ENCODE results near the gene LMX1B. TPM values are rescaled to one million over a fixed set of nuclear protein-coding genes. Genes with fewer than 3 reads are reported as not detected.

The LMX1B gene
- total RNA-seq, 2 donors from 2014 or later = not detected

DNA sequence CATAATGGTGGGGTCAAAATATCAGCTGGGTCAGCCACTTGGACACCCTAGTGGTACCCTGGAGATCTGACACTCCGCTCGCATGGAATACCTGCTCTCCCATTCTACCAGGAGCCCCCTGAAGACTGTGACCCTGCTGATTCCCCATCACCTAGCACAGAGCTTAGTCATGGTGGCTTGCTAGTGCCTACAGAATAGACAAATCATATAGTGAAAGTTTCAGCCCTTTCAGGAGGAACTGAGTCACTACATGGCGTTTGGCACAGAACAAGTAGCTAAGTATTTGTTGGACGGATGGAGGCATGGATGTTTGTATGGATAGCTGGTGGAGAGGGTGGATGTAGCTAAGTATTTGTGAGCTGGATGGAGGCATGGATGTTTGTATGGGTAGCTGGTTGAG, 65.3 kb downstream of the LMX1B start:
- Mint-ChIP-seq H3K9me3 (no peaks in the 10 kb centered on the region), H3K36me3 (ENCODE audit: insufficient read depth in 2 of 2) (peaks cover 0 to 2% of the 10 kb centered on the region in 2 donors), H3K4me1 (ENCODE audit: low read depth) (peaks cover 29% of the 10 kb centered on the region), H3K27me3 (ENCODE audit: low read depth) (peaks cover 86% of the 10 kb centered on the region), H3K4me3 (no peak overlapping the region), H3K27ac (no peak overlapping the region)
- DNase-seq = peak; percentile 15 to 16
- ATAC-seq (replicated peaks in 1 of 2) = peak; percentile 84 to 86

DNA sequence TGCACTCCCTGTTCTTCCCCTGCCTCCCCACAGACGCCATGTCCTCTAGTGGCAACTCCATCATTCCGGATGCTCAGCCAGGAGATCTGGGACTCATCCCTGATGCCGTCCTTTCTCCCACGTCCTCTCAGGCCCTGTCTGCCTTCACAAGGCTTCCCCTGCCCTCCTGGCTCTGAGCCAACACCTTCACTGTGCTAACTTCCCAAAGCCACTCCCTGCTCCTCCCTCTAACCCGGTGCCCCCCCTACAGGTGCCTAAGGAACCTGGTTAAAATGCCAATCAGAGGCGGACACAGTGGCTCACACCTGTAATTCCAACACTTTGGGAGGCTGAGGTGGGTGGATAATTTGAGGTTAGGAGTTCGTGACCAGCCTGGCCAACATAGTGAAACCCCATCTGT, 67.6 kb downstream of the LMX1B start:
- Mint-ChIP-seq H3K36me3 (ENCODE audit: insufficient read depth in 2 of 2) (no peaks in the 10 kb centered on the region), H3K27me3 (ENCODE audit: low read depth) (peaks cover 88% of the 10 kb centered on the region), H3K4me1 (ENCODE audit: low read depth) (peaks cover 24% of the 10 kb centered on the region), H3K9me3 (no peaks in the 10 kb centered on the region), H3K27ac (no peak overlapping the region), H3K4me3 (no peak overlapping the region)
- no peak for DNase-seq
- ATAC-seq (replicated peaks in 1 of 2) = no peak

- no peaks in the 10 kb centered on the region for H3K9me3 Mint-ChIP-seq
- H3K27ac Mint-ChIP-seq = no peak overlapping the region
- peaks cover 84% of the 10 kb centered on the region for H3K27me3 Mint-ChIP-seq (ENCODE audit: low read depth)
- ATAC-seq (replicated peaks in 1 of 2) (no peak), DNase-seq (no peak)
- peak overlapping the region in 1 of 2 donors; percentile 25 for H3K4me3 Mint-ChIP-seq
- no peaks in the 10 kb centered on the region for H3K36me3 Mint-ChIP-seq (ENCODE audit: insufficient read depth in 2 of 2)
- peaks cover 14% of the 10 kb centered on the region for H3K4me1 Mint-ChIP-seq (ENCODE audit: low read depth)
These were observed 68.5 kb downstream of the LMX1B start for GRCh38 chr9:126682113-126682810.

DNA sequence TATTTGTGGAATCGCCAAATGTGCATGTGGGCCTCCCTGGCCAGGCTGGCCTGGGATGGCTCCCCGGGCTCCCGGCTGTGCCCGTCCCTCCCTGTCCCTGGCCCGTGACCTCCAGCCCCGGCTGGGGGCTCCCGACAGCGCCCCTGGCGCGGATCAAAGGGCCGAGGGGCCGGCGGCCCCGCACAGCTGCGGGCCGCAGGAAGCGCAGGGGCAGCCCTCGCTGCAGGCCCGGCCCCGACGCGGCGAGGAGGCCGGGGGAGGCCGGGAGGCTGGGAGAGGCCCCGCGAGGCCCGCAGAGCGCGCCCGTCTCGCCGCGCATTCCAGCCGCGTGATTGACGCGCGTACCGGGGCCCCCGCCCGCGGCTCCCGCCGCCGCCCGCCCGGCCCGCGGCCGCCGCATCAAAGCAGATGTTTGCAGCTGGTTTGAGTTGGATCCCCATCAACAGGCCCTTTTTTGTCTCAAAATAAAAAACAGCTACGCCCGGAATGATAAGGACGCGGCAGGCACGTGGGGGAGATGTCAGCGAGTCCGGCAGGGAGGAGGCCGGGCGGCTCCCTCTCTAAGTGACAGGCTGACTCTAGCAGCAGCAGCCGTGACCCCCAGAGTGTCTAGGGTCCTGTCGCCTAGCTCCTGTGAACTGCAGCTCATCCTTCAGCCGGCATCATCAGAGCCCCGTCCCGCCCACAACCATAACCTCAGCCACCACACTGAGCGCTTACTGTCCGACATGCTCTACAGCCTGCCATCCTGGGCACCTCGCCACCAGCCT, 69.4 kb downstream of the LMX1B start:
- no peaks in the 10 kb centered on the region for H3K36me3 Mint-ChIP-seq (ENCODE audit: insufficient read depth in 2 of 2)
- H3K4me3 Mint-ChIP-seq = peak overlapping the region; percentile 26 to 57
- no peak overlapping the region for H3K27ac Mint-ChIP-seq
- peaks cover 6% of the 10 kb centered on the region for H3K4me1 Mint-ChIP-seq (ENCODE audit: low read depth)
- DNase-seq (peak in 1 of 2 donors; percentile 18), ATAC-seq (replicated peaks in 1 of 2) (peak in 1 of 2 donors; percentile 26)
- H3K27me3 Mint-ChIP-seq (ENCODE audit: low read depth) = peaks cover 81% of the 10 kb centered on the region
- no peaks in the 10 kb centered on the region for H3K9me3 Mint-ChIP-seq

GRCh38 chr9:126683698-126684044, 69.9 kb downstream of the LMX1B start:
- H3K4me3 Mint-ChIP-seq = peak overlapping the region; percentile 26 to 57
- no peak overlapping the region for H3K27ac Mint-ChIP-seq
- no peaks in the 10 kb centered on the region for H3K9me3 Mint-ChIP-seq
- peaks cover 5% of the 10 kb centered on the region for H3K4me1 Mint-ChIP-seq (ENCODE audit: low read depth)
- DNase-seq (no peak), ATAC-seq (replicated peaks in 1 of 2) (no peak)
- H3K36me3 Mint-ChIP-seq (ENCODE audit: insufficient read depth in 2 of 2) = no peaks in the 10 kb centered on the region
- peaks cover 77% of the 10 kb centered on the region for H3K27me3 Mint-ChIP-seq (ENCODE audit: low read depth)

GRCh38 chr9:126684345-126684744, 70.6 kb downstream of the LMX1B start:
- no peak overlapping the region for H3K27ac Mint-ChIP-seq
- ATAC-seq (replicated peaks in 1 of 2) (no peak), DNase-seq (no peak)
- no peak overlapping the region for H3K4me3 Mint-ChIP-seq
- H3K9me3 Mint-ChIP-seq = no peaks in the 10 kb centered on the region
- H3K4me1 Mint-ChIP-seq (ENCODE audit: low read depth) = no peaks in the 10 kb centered on the region
- H3K27me3 Mint-ChIP-seq (ENCODE audit: low read depth) = peaks cover 78% of the 10 kb centered on the region
- no peaks in the 10 kb centered on the region for H3K36me3 Mint-ChIP-seq (ENCODE audit: insufficient read depth in 2 of 2)

- Mint-ChIP-seq H3K4me3 (no peak overlapping the region), H3K9me3 (no peaks in the 10 kb centered on the region), H3K36me3 (ENCODE audit: insufficient read depth in 2 of 2) (no peaks in the 10 kb centered on the region), H3K27me3 (ENCODE audit: low read depth) (peaks cover 78% of the 10 kb centered on the region), H3K27ac (no peak overlapping the region), H3K4me1 (ENCODE audit: low read depth) (no peaks in the 10 kb centered on the region)
- DNase-seq = no peak
- ATAC-seq (replicated peaks in 1 of 2) = no peak
These were observed 71.3 kb downstream of the LMX1B start for GRCh38 chr9:126684965-126685465.

- H3K36me3 Mint-ChIP-seq (ENCODE audit: insufficient read depth in 2 of 2) = no peaks in the 10 kb centered on the region
- no peaks in the 10 kb centered on the region for H3K4me1 Mint-ChIP-seq (ENCODE audit: low read depth)
- no peak overlapping the region for H3K27ac Mint-ChIP-seq
- DNase-seq = no peak
- H3K9me3 Mint-ChIP-seq = no peaks in the 10 kb centered on the region
- H3K4me3 Mint-ChIP-seq = no peak overlapping the region
- H3K27me3 Mint-ChIP-seq (ENCODE audit: low read depth) = peaks cover 64% of the 10 kb centered on the region
- ATAC-seq (replicated peaks in 1 of 2) = no peak
These were observed 74.3 kb downstream of the LMX1B start for GRCh38 chr9:126687930-126688461.

- DNase-seq (no peak), ATAC-seq (replicated peaks in 1 of 2) (no peak)
- Mint-ChIP-seq H3K9me3 (no peaks in the 10 kb centered on the region), H3K27me3 (ENCODE audit: low read depth) (peaks cover 60% of the 10 kb centered on the region), H3K4me1 (ENCODE audit: low read depth) (no peaks in the 10 kb centered on the region), H3K27ac (no peak overlapping the region), H3K36me3 (ENCODE audit: insufficient read depth in 2 of 2) (no peaks in the 10 kb centered on the region), H3K4me3 (no peak overlapping the region)
These were observed 74.9 kb downstream of the LMX1B start for GRCh38 chr9:126688617-126689016.

DNA sequence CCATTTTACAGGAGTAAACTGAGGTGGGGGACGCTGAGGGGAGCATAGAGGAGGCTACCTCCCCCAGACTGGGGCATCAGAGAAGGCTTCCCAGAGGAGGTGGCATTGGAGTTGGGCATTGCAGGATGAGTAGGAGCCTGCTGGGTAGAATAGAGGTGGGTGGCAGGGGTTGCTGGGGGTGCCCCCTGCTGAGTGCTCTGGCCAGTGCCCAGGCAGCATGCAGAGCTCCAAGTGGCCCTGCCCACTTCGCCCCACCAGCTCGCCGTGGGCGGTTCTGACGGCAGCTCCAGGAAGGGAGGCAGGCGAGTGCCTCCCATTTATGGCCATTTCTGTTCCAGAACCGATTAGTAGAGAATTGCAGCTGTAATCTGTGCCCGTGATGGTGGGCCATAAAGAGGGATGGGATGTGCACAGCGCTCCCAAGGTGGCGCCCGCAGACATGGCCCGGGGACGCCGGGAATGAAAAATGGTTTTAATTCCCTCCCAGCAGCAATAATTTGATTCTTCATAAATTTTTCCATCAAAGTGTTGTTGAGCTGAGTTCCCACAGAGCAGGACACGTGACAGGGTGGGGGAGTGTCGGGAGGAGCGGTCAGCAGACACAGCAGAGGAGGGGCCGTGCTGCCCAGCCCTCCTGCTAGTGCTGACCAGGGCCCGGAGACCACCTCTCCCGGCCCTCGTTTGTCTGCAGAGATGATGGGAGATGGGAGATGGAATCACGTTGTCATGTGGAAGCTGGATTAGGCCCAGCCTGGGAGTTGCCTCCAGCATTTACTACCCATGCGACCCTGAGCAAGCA, 75.5 kb downstream of the LMX1B start:
- ATAC-seq (replicated peaks in 1 of 2) (no peak), DNase-seq (no peak)
- H3K27me3 Mint-ChIP-seq (ENCODE audit: low read depth) = peaks cover 54% of the 10 kb centered on the region
- H3K36me3 Mint-ChIP-seq (ENCODE audit: insufficient read depth in 2 of 2) = no peaks in the 10 kb centered on the region
- no peak overlapping the region for H3K27ac Mint-ChIP-seq
- H3K4me3 Mint-ChIP-seq = no peak overlapping the region
- no peaks in the 10 kb centered on the region for H3K4me1 Mint-ChIP-seq (ENCODE audit: low read depth)
- no peaks in the 10 kb centered on the region for H3K9me3 Mint-ChIP-seq

- peak; percentile 66 to 73 for ATAC-seq (replicated peaks in 1 of 2)
- H3K4me1 Mint-ChIP-seq (ENCODE audit: low read depth) = no peaks in the 10 kb centered on the region
- H3K9me3 Mint-ChIP-seq = no peaks in the 10 kb centered on the region
- no peak overlapping the region for H3K27ac Mint-ChIP-seq
- peak; percentile 63 to 67 for DNase-seq
- H3K4me3 Mint-ChIP-seq = no peak overlapping the region
- H3K36me3 Mint-ChIP-seq (ENCODE audit: insufficient read depth in 2 of 2) = no peaks in the 10 kb centered on the region
- peaks cover 41% of the 10 kb centered on the region for H3K27me3 Mint-ChIP-seq (ENCODE audit: low read depth)
These were observed 76.8 kb downstream of the LMX1B start for GRCh38 chr9:126690431-126691051.

- H3K4me3 Mint-ChIP-seq = no peak overlapping the region
- H3K9me3 Mint-ChIP-seq = no peaks in the 10 kb centered on the region
- ATAC-seq (replicated peaks in 1 of 2) (no peak), DNase-seq (no peak)
- no peak overlapping the region for H3K27ac Mint-ChIP-seq
- peaks cover 31% of the 10 kb centered on the region for H3K27me3 Mint-ChIP-seq (ENCODE audit: low read depth)
- H3K36me3 Mint-ChIP-seq (ENCODE audit: insufficient read depth in 2 of 2) = no peaks in the 10 kb centered on the region
- no peaks in the 10 kb centered on the region for H3K4me1 Mint-ChIP-seq (ENCODE audit: low read depth)
These were observed 78.5 kb downstream of the LMX1B start for GRCh38 chr9:126692041-126692758.

Data from activated T-cell treated with anti-CD3 and anti-CD28 coated beads, Interleukin-2, amount 50 U/mL, for 72 hours (primary cell).